ENCODE data around the gene MAGEA4.

The MAGEA4 gene

DNA sequence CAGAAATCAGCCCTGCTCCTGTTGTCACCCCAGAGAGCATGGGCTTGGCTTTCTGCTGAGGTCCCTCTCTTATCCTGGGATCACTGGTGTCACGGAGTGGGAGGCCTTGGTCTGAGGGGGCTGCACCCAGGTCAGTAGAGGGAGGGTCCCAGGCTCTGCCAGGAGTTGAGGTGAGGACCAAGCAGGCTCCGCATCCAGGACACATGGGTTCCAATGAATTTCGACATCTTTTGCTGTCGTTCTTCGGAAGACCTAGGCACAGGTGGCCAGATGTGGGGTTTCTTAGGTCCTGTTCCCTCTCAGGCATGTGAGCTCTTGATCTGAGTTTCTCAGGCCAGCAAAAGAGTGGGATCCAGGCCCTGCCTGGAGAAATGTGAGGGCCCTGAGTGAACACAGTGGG is 10.0 kb downstream of the MAGEA4 start:
- no peak overlapping the region for H3K27ac ChIP-seq (ENCODE audit: low read depth, low read length)
- no peak overlapping the region for H3K4me3 ChIP-seq (ENCODE audit: low read length)
- H3K9me2 ChIP-seq (replicated peaks; ENCODE audit: control insufficient read depth, low read length): no peaks in the 10 kb centered on the region
- no peaks in the 10 kb centered on the region for H3K36me3 ChIP-seq (ENCODE audit: control insufficient read depth, low read length)
- no peaks in the 10 kb centered on the region for H3K27me3 ChIP-seq (ENCODE audit: control insufficient read depth, low read length)
- H3K4me2 ChIP-seq (ENCODE audit: low read length): no peak overlapping the region
- no peaks in the 10 kb centered on the region for H3K4me1 ChIP-seq (ENCODE audit: control insufficient read depth, low read length)
- no peaks in the 10 kb centered on the region for H3F3A ChIP-seq (ENCODE audit: control insufficient read depth, insufficient read depth)
- no peaks in the 10 kb centered on the region for H3K79me2 ChIP-seq (ENCODE audit: control insufficient read depth, low read length)
- TF ChIP-seq, protein P1, sequence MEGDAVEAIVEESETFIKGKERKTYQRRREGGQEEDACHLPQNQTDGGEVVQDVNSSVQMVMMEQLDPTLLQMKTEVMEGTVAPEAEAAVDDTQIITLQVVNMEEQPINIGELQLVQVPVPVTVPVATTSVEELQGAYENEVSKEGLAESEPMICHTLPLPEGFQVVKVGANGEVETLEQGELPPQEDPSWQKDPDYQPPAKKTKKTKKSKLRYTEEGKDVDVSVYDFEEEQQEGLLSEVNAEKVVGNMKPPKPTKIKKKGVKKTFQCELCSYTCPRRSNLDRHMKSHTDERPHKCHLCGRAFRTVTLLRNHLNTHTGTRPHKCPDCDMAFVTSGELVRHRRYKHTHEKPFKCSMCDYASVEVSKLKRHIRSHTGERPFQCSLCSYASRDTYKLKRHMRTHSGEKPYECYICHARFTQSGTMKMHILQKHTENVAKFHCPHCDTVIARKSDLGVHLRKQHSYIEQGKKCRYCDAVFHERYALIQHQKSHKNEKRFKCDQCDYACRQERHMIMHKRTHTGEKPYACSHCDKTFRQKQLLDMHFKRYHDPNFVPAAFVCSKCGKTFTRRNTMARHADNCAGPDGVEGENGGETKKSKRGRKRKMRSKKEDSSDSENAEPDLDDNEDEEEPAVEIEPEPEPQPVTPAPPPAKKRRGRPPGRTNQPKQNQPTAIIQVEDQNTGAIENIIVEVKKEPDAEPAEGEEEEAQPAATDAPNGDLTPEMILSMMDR (IDR thresholded peaks at IDR 0.05; ENCODE audit: low read depth, low read length, poor library complexity, severe bottlenecking): no peak
- H3K9me3 ChIP-seq (ENCODE audit: control insufficient read depth, insufficient read depth, low read length): no peaks in the 10 kb centered on the region
- H4K20me1 ChIP-seq (ENCODE audit: control insufficient read depth, insufficient read depth, low read depth, low read length): no peaks in the 10 kb centered on the region

GRCh38 chrX:151923648-151924047 is 11.0 kb downstream of the MAGEA4 start:
- no peaks in the 10 kb centered on the region for H3F3A ChIP-seq (ENCODE audit: control insufficient read depth, insufficient read depth)
- TF ChIP-seq EZH2phosphoT487 (IDR thresholded peaks at IDR 0.05; ENCODE audit: borderline replicate concordance, low read length): no peak
- TF ChIP-seq, protein P1 (IDR thresholded peaks at IDR 0.05; ENCODE audit: low read depth, low read length, poor library complexity, severe bottlenecking): no peak
- no peaks in the 10 kb centered on the region for H3K9me3 ChIP-seq (ENCODE audit: control insufficient read depth, insufficient read depth, low read length)
- no peak overlapping the region for H3K4me3 ChIP-seq (ENCODE audit: low read length)
- H4K20me1 ChIP-seq (ENCODE audit: control insufficient read depth, insufficient read depth, low read depth, low read length): no peaks in the 10 kb centered on the region
- no peaks in the 10 kb centered on the region for H3K27me3 ChIP-seq (ENCODE audit: control insufficient read depth, low read length)
- H3K4me1 ChIP-seq (ENCODE audit: control insufficient read depth, low read length): no peaks in the 10 kb centered on the region
- no peak overlapping the region for H3K27ac ChIP-seq (ENCODE audit: low read depth, low read length)
- no peak overlapping the region for H3K4me2 ChIP-seq (ENCODE audit: low read length)
- H3K79me2 ChIP-seq (ENCODE audit: control insufficient read depth, low read length): no peaks in the 10 kb centered on the region
- no peaks in the 10 kb centered on the region for H3K9me2 ChIP-seq (replicated peaks; ENCODE audit: control insufficient read depth, low read length)
- no peaks in the 10 kb centered on the region for H3K36me3 ChIP-seq (ENCODE audit: control insufficient read depth, low read length)

GRCh38 chrX:151929126-151929525 is 16.4 kb downstream of the MAGEA4 start:
- Histone ChIP-seq H3K36me3 (ENCODE audit: control insufficient read depth, low read length) (no peaks in the 10 kb centered on the region), H3K4me2 (ENCODE audit: low read length) (no peak overlapping the region), H3K4me1 (ENCODE audit: control insufficient read depth, low read length) (no peaks in the 10 kb centered on the region), H4K20me1 (ENCODE audit: control insufficient read depth, insufficient read depth, low read depth, low read length) (no peaks in the 10 kb centered on the region), H3K9me2 (replicated peaks; ENCODE audit: control insufficient read depth, low read length) (no peaks in the 10 kb centered on the region), H3K27me3 (ENCODE audit: control insufficient read depth, low read length) (no peaks in the 10 kb centered on the region), H3F3A (ENCODE audit: control insufficient read depth, insufficient read depth) (no peaks in the 10 kb centered on the region), H3K4me3 (ENCODE audit: low read length) (no peak overlapping the region), H3K79me2 (ENCODE audit: control insufficient read depth, low read length) (no peaks in the 10 kb centered on the region), H3K27ac (ENCODE audit: low read depth, low read length) (no peak overlapping the region), H3K9me3 (ENCODE audit: control insufficient read depth, insufficient read depth, low read length) (no peaks in the 10 kb centered on the region)
- TF ChIP-seq EZH2phosphoT487 (IDR thresholded peaks at IDR 0.05; ENCODE audit: borderline replicate concordance, low read length): no peak
- TF ChIP-seq, protein P1 (IDR thresholded peaks at IDR 0.05; ENCODE audit: low read depth, low read length, poor library complexity, severe bottlenecking): no peak

GRCh38 chrX:151935358-151935757 is 22.7 kb downstream of the MAGEA4 start:
- H3K9me2 ChIP-seq (replicated peaks; ENCODE audit: control insufficient read depth, low read length): no peaks in the 10 kb centered on the region
- TF ChIP-seq, protein P1 (IDR thresholded peaks at IDR 0.05; ENCODE audit: low read depth, low read length, poor library complexity, severe bottlenecking): no peak
- no peak for TF ChIP-seq EZH2phosphoT487 (IDR thresholded peaks at IDR 0.05; ENCODE audit: borderline replicate concordance, low read length)
- H3K4me3 ChIP-seq (ENCODE audit: low read length): no peak overlapping the region
- H3K36me3 ChIP-seq (ENCODE audit: control insufficient read depth, low read length): no peaks in the 10 kb centered on the region
- no peaks in the 10 kb centered on the region for H3K4me1 ChIP-seq (ENCODE audit: control insufficient read depth, low read length)
- no peaks in the 10 kb centered on the region for H3K79me2 ChIP-seq (ENCODE audit: control insufficient read depth, low read length)
- H3K9me3 ChIP-seq (ENCODE audit: control insufficient read depth, insufficient read depth, low read length): no peaks in the 10 kb centered on the region
- H4K20me1 ChIP-seq (ENCODE audit: control insufficient read depth, insufficient read depth, low read depth, low read length): no peaks in the 10 kb centered on the region
- no peaks in the 10 kb centered on the region for H3K27me3 ChIP-seq (ENCODE audit: control insufficient read depth, low read length)
- H3K4me2 ChIP-seq (ENCODE audit: low read length): no peak overlapping the region
- no peak overlapping the region for H3K27ac ChIP-seq (ENCODE audit: low read depth, low read length)
- no peaks in the 10 kb centered on the region for H3F3A ChIP-seq (ENCODE audit: control insufficient read depth, insufficient read depth)
